Stimulated activated CD4-positive, alpha-beta T cell treated with anti-CD3 and anti-CD28 coated beads, Interleukin-4, amount 100 ng/mL, for 4 hours (primary cell): ENCODE measurements around the gene PEX10.
"Not testable (repeated sequence)": the region's sequence is repeated elsewhere in the genome, so short reads cannot be mapped to it uniquely, and the experiment has no call there.

ENCODE experiments used
- DNase-seq, 2 experiments: peaks; one replicate each; pipeline ENCODE4 v3.0.0-alpha.2; 2020

Gene PEX10

GRCh38 chr1:2442661-2443060, 30.3 kb upstream of the PEX10 start:
- no peak for DNase-seq

- no peak for DNase-seq
These were observed 29.4 kb upstream of the PEX10 start for GRCh38 chr1:2441746-2442145.

- DNase-seq: not testable (repeated sequence)
These were observed 28.0 kb upstream of the PEX10 start for GRCh38 chr1:2440346-2440745.

- no peak for DNase-seq
These were observed 27.0 kb upstream of the PEX10 start for GRCh38 chr1:2439369-2439768.

GRCh38 chr1:2438641-2439040, 26.3 kb upstream of the PEX10 start:
- DNase-seq: no peak

- no peak for DNase-seq
These were observed 25.7 kb upstream of the PEX10 start for GRCh38 chr1:2438038-2438437.

- no peak for DNase-seq
These were observed 25.3 kb upstream of the PEX10 start for GRCh38 chr1:2437617-2438016.

- DNase-seq: no peak
These were observed 24.5 kb upstream of the PEX10 start for GRCh38 chr1:2436876-2437275.

- DNase-seq: no peak
These were observed 23.5 kb upstream of the PEX10 start for GRCh38 chr1:2435746-2436355.

GRCh38 chr1:2435091-2435490, 22.7 kb upstream of the PEX10 start:
- DNase-seq: no peak

- DNase-seq: no peak
These were observed 21.7 kb upstream of the PEX10 start for GRCh38 chr1:2433936-2434655.

- no peak for DNase-seq
These were observed 20.8 kb upstream of the PEX10 start for GRCh38 chr1:2433196-2433595.

- no peak for DNase-seq
These were observed 20.1 kb upstream of the PEX10 start for GRCh38 chr1:2432441-2432844.

GRCh38 chr1:2431518-2431917, 19.2 kb upstream of the PEX10 start:
- no peak for DNase-seq

- DNase-seq: no peak
These were observed 18.7 kb upstream of the PEX10 start for GRCh38 chr1:2431103-2431502.

GRCh38 chr1:2430592-2430973, 18.2 kb upstream of the PEX10 start:
- DNase-seq: no peak

- DNase-seq: no peak
These were observed 17.6 kb upstream of the PEX10 start for GRCh38 chr1:2429780-2430591.

GRCh38 chr1:2428490-2428889, 16.1 kb upstream of the PEX10 start:
- DNase-seq: no peak

- no peak for DNase-seq
These were observed 15.6 kb upstream of the PEX10 start for GRCh38 chr1:2427976-2428375.

- no peak for DNase-seq
These were observed 14.7 kb upstream of the PEX10 start for GRCh38 chr1:2427051-2427450.

- DNase-seq: no peak
These were observed 14.2 kb upstream of the PEX10 start for GRCh38 chr1:2426540-2426939.

- DNase-seq: no peak
These were observed 13.5 kb upstream of the PEX10 start for GRCh38 chr1:2425892-2426291.

- DNase-seq: no peak
These were observed 10.2 kb upstream of the PEX10 start for GRCh38 chr1:2422523-2422922.

- DNase-seq: no peak
These were observed 7.1 kb upstream of the PEX10 start for GRCh38 chr1:2419416-2419815.
